Measurements from ENCODE around the gene PKIB.

Gene PKIB

DNA sequence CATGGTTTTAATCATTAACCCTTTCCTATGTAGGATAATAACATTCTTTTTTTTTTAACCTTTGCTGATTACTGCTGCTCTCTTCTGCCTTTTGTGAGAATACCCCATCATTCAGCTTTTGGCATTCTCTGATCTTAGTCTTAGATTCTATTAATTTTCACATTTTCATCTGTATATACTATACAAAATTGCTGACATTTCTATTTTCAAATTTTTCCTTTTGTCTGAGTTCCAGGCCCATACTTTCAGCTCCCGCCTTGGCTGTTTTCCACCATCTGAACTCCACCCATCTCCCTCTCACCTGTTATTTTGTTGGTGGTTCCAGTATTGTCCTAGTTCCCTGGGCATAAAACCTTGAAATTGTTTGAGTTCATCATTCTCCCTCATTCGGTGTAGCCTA is 59.2 kb downstream of the PKIB start:
- Mint-ChIP-seq H3K27me3 (peaks cover 4% of the 10 kb centered on the region), H3K36me3 (ENCODE audit: low read depth) (no peaks in the 10 kb centered on the region), H3K9me3 (no peaks in the 10 kb centered on the region), H3K4me1 (ENCODE audit: low read depth) (no peaks in the 10 kb centered on the region), H3K4me3 (no peak overlapping the region), H3K27ac (no peak overlapping the region)

DNA sequence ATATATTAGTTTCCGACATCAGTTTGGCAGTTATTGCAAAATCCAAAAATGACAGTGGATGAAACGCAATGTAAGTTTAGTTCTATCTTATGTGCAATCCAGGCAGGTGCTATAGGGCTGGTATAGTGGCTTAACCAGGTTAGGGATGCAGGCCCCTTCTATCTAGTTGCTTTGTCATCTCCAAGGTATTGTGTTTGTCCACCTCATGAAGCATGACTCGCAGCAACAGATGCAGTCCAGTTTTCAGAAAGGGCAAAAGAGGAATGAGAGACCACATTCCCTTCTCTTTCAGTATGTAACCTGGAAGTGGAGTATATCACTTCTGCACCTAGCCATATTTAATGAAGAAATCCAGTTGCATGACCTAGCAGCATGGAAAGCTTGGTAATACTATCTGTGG is 59.7 kb downstream of the PKIB start:
- H3K4me1 Mint-ChIP-seq (ENCODE audit: low read depth) = no peaks in the 10 kb centered on the region
- no peaks in the 10 kb centered on the region for H3K36me3 Mint-ChIP-seq (ENCODE audit: low read depth)
- no peak overlapping the region for H3K27ac Mint-ChIP-seq
- H3K9me3 Mint-ChIP-seq = no peaks in the 10 kb centered on the region
- H3K4me3 Mint-ChIP-seq = no peak overlapping the region
- peaks cover 4% of the 10 kb centered on the region for H3K27me3 Mint-ChIP-seq

DNA sequence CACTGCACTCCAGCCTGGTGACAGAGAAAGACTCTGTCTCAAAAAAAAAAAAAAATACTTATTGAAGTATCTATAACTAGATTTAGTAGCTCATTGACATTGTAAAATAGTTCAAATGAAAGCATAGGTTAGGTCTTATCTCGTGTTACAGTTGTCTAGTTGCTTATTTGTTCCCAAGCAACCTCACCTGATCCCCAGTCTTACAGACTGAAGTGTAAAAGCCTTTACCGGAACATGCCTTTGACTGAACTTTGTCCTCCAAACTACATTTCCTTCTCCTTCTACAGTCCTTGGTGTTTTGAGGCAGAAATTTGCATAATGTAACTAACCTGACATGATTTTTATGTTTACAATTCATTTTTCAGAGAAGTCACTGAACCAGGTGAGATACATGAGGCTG is 61.0 kb downstream of the PKIB start:
- H3K27ac Mint-ChIP-seq = no peak overlapping the region
- H3K36me3 Mint-ChIP-seq (ENCODE audit: low read depth) = no peaks in the 10 kb centered on the region
- no peak overlapping the region for H3K4me3 Mint-ChIP-seq
- H3K9me3 Mint-ChIP-seq = no peaks in the 10 kb centered on the region
- peaks cover under 1% of the 10 kb centered on the region for H3K27me3 Mint-ChIP-seq
- no peaks in the 10 kb centered on the region for H3K4me1 Mint-ChIP-seq (ENCODE audit: low read depth)

DNA sequence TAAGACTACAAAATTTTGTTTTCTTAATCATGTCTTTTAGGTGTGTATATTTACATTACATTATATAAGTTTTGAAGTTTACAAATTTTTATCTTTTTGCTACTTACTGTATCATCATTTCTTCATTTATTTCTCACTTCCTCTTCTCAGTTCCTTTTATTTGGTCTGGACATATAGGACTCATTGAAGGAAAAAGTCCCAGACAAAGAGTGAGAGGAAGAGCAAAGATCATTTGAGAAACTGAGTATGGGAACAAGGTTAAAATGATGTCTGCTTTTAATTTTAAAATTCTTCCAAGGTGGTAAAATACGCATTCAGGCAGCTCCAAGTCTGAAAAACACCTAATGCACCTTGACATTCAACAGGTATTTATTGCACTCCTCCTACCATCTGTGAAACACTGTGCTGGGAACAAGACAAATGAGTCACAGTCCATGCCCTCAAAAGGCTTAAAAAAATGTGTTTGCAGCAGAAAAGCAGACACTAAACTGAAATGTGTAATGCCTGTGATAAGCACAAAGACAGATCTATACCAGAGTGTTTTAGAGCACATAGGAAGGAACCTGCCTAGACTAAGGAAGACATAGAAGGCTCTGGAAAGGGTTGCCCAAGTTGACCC is 63.2 kb downstream of the PKIB start:
- no peaks in the 10 kb centered on the region for H3K27me3 Mint-ChIP-seq
- H3K27ac Mint-ChIP-seq = no peak overlapping the region
- H3K36me3 Mint-ChIP-seq (ENCODE audit: low read depth) = no peaks in the 10 kb centered on the region
- H3K4me1 Mint-ChIP-seq (ENCODE audit: low read depth) = no peaks in the 10 kb centered on the region
- H3K4me3 Mint-ChIP-seq = no peak overlapping the region
- H3K9me3 Mint-ChIP-seq = no peaks in the 10 kb centered on the region

DNA sequence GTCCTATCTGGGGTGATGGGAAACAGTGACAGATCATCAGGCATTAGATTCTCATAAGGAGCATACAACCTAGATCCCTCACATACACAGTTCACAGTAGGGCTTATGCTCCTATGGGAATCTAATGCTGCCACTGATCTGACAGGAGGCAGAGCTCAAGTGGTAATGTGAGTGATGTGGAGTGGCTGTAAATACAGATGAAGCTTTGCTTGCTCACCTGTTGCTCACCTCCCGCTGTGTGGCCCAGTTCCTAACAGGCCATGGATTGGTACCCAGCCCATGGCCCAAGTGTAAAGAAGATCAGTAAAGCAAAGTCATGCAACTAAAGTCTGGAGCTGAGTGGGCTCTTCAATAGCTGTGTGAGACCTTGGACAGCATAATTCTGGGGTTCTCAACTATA is 65.9 kb downstream of the PKIB start:
- no peaks in the 10 kb centered on the region for H3K4me1 Mint-ChIP-seq (ENCODE audit: low read depth)
- no peak overlapping the region for H3K4me3 Mint-ChIP-seq
- no peaks in the 10 kb centered on the region for H3K36me3 Mint-ChIP-seq (ENCODE audit: low read depth)
- H3K27me3 Mint-ChIP-seq = no peaks in the 10 kb centered on the region
- H3K27ac Mint-ChIP-seq = no peak overlapping the region
- no peaks in the 10 kb centered on the region for H3K9me3 Mint-ChIP-seq

DNA sequence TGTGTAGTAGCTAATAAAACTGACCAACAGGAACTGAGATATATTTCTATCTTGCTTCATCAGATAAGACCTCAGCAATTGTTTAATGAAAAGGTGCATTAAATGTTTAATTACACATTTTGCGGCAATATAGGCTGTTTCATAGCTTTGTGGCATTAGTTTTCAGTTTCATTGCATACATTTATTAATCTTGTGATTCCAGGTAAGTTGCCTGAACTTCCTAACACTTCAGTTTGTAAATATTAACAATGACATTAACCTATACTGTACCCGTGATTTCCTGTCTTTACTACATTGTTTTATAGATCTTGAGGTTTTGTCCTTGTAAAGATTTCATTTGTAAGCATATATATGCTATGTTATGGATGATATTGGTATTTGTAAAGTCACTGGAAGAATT is 66.5 kb downstream of the PKIB start:
- H3K4me1 Mint-ChIP-seq (ENCODE audit: low read depth) = no peaks in the 10 kb centered on the region
- no peaks in the 10 kb centered on the region for H3K9me3 Mint-ChIP-seq
- H3K36me3 Mint-ChIP-seq (ENCODE audit: low read depth) = no peaks in the 10 kb centered on the region
- H3K27ac Mint-ChIP-seq = no peak overlapping the region
- H3K4me3 Mint-ChIP-seq = no peak overlapping the region
- no peaks in the 10 kb centered on the region for H3K27me3 Mint-ChIP-seq

DNA sequence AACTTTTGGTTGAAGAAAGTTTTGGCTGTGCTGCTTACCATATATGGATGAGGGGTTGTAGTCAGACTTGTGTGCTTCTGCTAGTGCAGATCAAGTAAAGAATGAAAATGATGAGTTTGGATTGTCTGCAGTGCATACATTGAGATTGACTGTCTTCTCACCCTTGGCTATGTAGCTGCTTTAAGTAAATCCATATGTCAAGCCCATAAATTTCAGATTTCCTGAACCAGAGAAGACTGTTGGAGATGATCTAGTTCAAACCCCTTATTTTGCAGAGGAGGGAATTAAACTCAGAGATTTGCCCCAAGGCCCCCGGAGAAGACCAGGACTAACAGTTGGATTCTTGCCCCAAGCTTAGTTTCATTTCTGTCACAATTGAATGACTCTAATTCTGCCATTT is 67.2 kb downstream of the PKIB start:
- H3K4me1 Mint-ChIP-seq (ENCODE audit: low read depth) = no peaks in the 10 kb centered on the region
- no peaks in the 10 kb centered on the region for H3K36me3 Mint-ChIP-seq (ENCODE audit: low read depth)
- no peak overlapping the region for H3K27ac Mint-ChIP-seq
- no peak overlapping the region for H3K4me3 Mint-ChIP-seq
- no peaks in the 10 kb centered on the region for H3K9me3 Mint-ChIP-seq
- no peaks in the 10 kb centered on the region for H3K27me3 Mint-ChIP-seq

DNA sequence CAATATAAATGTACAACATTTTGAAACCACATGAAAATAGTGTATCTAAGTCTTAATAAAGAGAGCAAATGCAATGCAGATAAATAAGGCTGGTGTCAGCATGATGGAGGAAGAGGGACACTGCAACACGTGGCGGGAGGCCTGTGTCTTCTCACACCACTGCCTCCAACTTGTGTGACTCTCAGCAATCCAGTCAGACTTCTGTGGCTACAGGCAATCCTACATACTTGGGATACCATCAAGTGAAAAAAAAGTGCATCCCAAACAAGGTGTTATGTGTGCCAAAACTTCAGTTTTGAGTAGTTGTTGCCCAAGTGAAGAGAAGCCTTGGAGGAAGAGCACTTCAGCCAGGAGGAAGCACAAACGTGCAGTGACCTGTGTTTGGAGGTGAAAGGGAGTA is 68.6 kb downstream of the PKIB start:
- no peak overlapping the region for H3K27ac Mint-ChIP-seq
- H3K36me3 Mint-ChIP-seq (ENCODE audit: low read depth) = no peaks in the 10 kb centered on the region
- H3K9me3 Mint-ChIP-seq = no peaks in the 10 kb centered on the region
- H3K4me3 Mint-ChIP-seq = no peak overlapping the region
- no peaks in the 10 kb centered on the region for H3K27me3 Mint-ChIP-seq
- H3K4me1 Mint-ChIP-seq (ENCODE audit: low read depth) = no peaks in the 10 kb centered on the region

DNA sequence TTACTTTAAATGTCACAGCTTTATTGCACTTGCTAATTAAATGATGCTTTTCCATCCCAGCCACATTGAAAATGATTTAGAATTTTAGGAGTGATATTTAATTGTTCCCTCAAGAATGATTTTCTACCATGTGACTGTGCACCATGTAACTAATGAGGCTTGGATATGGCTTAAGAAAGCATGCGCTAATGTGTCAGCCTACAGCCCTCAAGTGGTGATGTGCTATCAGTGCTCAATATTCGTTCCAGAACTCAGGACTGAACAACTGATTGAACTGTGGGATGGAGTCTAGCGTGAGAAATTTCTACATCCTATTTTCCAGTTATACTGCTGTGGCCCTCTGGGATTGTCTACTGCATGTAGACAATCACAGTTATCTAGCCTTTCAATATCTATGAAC is 71.5 kb downstream of the PKIB start:
- H3K27ac Mint-ChIP-seq = no peak overlapping the region
- no peaks in the 10 kb centered on the region for H3K4me1 Mint-ChIP-seq (ENCODE audit: low read depth)
- H3K36me3 Mint-ChIP-seq (ENCODE audit: low read depth) = no peaks in the 10 kb centered on the region
- no peaks in the 10 kb centered on the region for H3K9me3 Mint-ChIP-seq
- no peak overlapping the region for H3K4me3 Mint-ChIP-seq
- H3K27me3 Mint-ChIP-seq = no peaks in the 10 kb centered on the region

DNA sequence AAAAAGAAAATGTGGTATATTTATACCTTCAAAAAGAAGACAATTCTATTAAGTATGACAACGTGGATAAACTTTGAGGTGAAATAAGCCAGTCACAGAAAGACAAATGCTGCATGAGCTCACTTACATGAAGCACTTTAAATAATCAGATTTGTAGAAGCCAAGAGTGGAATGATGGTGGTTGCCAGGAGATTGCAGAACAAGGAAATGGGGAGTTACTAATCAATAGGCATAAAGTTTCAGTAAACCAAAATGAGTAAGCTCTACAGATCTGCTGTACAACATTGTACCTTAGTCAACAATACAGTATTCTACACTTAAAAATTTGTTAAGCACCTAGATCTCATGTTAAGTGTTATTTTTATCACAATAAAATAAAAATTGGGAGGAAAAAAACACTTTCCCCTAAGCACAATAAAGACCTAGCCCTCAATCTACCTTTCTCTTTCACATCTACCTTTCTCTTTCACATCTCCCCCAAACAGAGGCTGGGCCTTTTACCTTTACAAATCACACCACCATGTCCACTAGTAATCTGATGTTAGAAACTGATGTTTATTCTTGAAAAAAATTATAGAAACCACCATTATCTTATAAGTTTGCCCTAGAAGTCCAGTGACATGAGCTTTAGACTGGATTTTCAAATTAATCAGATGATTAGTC is 73.9 kb downstream of the PKIB start:
- H3K9me3 Mint-ChIP-seq = no peaks in the 10 kb centered on the region
- no peaks in the 10 kb centered on the region for H3K36me3 Mint-ChIP-seq (ENCODE audit: low read depth)
- no peak overlapping the region for H3K27ac Mint-ChIP-seq
- no peaks in the 10 kb centered on the region for H3K4me1 Mint-ChIP-seq (ENCODE audit: low read depth)
- H3K27me3 Mint-ChIP-seq = no peaks in the 10 kb centered on the region
- H3K4me3 Mint-ChIP-seq = no peak overlapping the region

DNA sequence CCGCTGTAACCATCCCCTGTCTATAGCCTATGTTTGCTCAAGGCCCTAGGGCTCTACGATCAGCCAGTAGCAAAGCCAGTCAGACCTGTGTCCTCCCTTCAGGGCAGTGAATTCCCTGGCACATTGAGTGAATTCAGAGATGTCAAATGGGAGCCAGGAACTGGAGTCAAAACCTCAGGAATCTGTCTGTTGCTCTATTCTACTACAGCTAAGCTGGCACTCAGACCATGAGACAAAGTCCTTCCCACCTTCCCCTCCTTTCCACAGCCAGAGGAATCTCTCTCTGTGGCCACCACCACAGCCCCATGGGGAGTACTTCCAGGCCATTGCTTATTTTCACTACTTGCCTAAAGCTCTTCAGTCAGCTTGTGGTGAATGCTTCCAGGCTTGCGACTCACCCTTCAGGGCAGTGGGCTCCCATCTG is 82.0 kb downstream of the PKIB start:
- Mint-ChIP-seq H3K9me3 (no peaks in the 10 kb centered on the region), H3K27me3 (peaks cover 7% of the 10 kb centered on the region), H3K36me3 (ENCODE audit: low read depth) (no peaks in the 10 kb centered on the region), H3K4me1 (ENCODE audit: low read depth) (no peaks in the 10 kb centered on the region), H3K27ac (no peak overlapping the region), H3K4me3 (no peak overlapping the region)

DNA sequence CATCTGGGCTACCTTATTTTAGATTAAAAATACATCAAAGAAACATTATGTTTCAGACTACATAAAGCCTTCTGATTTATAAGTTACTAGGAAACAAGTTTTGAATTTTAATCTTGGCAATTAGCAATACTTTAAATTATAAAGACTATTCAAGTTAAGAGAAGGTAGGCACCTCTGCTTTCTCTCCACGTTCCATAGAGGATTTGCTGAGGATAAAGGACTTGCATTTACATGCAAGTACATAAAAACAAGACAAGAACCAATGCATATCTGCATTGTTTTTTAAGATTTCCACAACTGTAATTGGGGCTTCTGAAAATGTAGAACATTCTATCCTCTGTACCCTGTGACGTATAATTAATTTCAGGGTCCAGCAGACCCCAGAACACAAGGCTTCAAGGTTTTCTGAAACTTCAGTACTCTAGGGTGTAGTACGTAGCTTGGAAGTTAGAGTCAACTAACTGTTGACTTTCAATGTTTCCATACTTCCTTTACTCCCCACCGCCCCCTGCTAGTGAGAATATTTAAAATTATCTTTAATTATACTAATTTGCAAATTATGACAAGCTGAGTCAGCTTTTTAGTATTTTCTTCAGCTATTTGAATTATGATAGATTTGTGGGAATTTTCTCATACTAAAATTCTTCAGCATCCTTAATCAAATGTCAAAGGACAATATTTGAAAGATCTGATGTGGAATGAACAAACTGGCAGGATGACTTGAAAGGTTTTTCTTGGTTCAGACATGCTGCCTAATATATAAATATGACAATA is 82.8 kb downstream of the PKIB start:
- Mint-ChIP-seq H3K36me3 (ENCODE audit: low read depth) (no peaks in the 10 kb centered on the region), H3K9me3 (no peaks in the 10 kb centered on the region), H3K27me3 (peaks cover 7% of the 10 kb centered on the region), H3K27ac (no peak overlapping the region), H3K4me3 (no peak overlapping the region), H3K4me1 (ENCODE audit: low read depth) (no peaks in the 10 kb centered on the region)

DNA sequence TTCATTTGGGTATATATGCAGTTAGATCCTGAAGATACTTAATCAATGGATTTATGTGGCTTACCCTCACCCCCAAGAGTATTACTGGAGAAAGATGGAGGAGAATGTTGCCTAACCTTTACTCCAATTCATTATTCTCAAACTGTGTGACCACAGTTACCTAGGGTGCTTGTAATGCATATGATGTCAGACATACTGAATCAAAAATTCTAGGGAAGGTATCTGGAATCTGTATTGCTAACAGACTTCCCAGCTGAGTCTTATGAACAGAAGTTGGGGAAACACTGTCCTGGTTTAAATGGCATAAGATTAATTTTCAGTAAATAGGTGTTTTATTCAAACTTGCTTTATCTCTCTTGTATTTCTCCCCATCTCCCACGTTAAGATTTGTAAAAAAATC is 83.9 kb downstream of the PKIB start:
- peaks cover 7% of the 10 kb centered on the region for H3K27me3 Mint-ChIP-seq
- H3K36me3 Mint-ChIP-seq (ENCODE audit: low read depth) = no peaks in the 10 kb centered on the region
- H3K4me1 Mint-ChIP-seq (ENCODE audit: low read depth) = no peaks in the 10 kb centered on the region
- H3K27ac Mint-ChIP-seq = no peak overlapping the region
- no peak overlapping the region for H3K4me3 Mint-ChIP-seq
- no peaks in the 10 kb centered on the region for H3K9me3 Mint-ChIP-seq

DNA sequence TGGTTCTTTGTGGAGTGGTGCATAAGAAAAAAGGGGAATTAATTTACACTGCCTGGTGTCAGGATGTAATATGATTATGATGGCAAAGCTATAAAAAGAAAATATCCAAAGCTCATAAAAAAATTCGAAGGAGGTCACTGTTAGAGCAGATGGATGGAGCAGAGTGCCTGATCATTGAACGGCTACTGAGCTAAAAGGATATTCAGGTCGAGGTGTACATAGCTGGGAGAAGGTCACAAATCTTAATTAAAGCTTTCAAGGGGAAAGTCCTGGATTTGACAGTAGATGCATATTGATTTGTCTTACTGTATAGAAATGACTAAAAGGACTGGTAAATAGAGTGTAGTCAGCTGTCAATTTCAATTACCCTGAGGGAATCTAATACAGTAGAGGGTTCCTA is 84.4 kb downstream of the PKIB start:
- no peaks in the 10 kb centered on the region for H3K4me1 Mint-ChIP-seq (ENCODE audit: low read depth)
- H3K27ac Mint-ChIP-seq = no peak overlapping the region
- H3K9me3 Mint-ChIP-seq = no peaks in the 10 kb centered on the region
- H3K27me3 Mint-ChIP-seq = peaks cover 7% of the 10 kb centered on the region
- H3K4me3 Mint-ChIP-seq = no peak overlapping the region
- no peaks in the 10 kb centered on the region for H3K36me3 Mint-ChIP-seq (ENCODE audit: low read depth)

DNA sequence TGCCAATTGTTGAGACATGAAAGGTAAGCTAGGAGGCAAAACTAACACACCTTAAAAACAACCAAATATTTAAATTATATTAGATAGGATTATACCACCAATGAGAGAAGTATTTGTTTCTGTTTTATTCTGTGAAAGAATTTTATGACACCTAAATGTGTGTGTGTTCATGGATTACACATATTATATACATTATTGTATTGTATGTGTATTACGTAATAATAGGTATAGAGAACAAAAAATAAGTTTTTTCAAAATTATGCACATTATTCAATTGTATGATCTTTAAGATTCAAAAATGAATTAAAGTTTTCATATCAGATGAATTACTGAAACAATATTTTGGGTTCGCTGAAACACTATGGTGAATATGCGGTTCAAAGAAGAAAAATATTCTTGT is 85.0 kb downstream of the PKIB start:
- peaks cover 7% of the 10 kb centered on the region for H3K27me3 Mint-ChIP-seq
- no peaks in the 10 kb centered on the region for H3K9me3 Mint-ChIP-seq
- H3K4me3 Mint-ChIP-seq = no peak overlapping the region
- no peak overlapping the region for H3K27ac Mint-ChIP-seq
- no peaks in the 10 kb centered on the region for H3K4me1 Mint-ChIP-seq (ENCODE audit: low read depth)
- no peaks in the 10 kb centered on the region for H3K36me3 Mint-ChIP-seq (ENCODE audit: low read depth)

Measured in stimulated activated naive CD8-positive, alpha-beta T cell treated with anti-CD3 and anti-CD28 coated beads, Interleukin-15, Interleukin-2, amounts not matched to agents 100 ng/mL and 50 ng/mL, for 24 hours (primary cell).